ENCODE data around the gene ATP6V0D1.

Gene ATP6V0D1

DNA sequence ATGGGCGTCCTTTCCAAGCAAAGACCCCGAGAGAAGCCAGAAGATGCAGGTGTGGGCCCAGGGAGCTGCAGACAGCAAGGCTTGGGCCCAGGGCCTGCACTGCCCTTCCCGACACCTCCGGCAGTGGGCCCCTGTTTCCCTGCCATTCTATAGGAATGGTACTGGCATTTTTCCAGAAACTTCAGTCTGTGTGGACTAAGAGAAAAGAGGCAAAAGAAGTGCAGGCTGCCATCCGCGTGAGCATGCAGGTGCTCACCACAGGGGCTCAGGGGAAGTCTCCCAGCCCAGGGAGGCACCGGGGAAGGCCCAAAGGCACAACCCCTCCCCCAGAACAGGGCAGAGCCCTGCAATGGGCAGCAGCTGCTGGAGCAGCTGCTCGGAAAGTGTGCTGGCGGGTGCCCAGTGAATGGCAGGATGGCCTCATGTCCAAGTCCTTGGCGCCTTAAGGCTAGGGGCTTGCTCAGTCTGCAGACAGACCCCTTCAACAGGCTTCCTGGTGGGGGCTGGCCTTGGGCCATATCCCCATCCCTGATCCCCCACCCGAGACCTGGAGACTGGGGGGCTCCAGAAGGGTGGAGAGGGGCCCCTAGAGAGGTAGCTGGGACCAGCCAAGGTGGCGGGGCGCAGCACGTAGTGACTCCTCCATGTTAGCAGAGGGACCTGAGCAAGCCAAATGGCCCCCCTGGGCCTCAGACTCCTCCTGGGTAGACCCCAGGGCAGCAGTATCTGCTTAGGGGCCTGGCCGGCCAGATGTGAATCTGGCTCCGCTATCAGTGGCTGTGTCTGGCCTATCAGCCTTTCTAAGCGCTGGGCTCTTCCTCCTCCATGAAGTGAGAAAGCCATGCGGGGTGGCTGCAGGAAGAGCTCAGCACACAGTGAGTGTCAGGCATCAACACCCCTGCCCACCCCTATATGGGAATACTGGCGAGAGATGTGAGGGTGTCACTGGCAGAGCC, 80.9 kb downstream of the ATP6V0D1 start:
- TF ChIP-seq, protein P1, sequence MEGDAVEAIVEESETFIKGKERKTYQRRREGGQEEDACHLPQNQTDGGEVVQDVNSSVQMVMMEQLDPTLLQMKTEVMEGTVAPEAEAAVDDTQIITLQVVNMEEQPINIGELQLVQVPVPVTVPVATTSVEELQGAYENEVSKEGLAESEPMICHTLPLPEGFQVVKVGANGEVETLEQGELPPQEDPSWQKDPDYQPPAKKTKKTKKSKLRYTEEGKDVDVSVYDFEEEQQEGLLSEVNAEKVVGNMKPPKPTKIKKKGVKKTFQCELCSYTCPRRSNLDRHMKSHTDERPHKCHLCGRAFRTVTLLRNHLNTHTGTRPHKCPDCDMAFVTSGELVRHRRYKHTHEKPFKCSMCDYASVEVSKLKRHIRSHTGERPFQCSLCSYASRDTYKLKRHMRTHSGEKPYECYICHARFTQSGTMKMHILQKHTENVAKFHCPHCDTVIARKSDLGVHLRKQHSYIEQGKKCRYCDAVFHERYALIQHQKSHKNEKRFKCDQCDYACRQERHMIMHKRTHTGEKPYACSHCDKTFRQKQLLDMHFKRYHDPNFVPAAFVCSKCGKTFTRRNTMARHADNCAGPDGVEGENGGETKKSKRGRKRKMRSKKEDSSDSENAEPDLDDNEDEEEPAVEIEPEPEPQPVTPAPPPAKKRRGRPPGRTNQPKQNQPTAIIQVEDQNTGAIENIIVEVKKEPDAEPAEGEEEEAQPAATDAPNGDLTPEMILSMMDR (conservative IDR thresholded peaks at IDR 0.05), result no peak
- TF ChIP-seq ZFX (IDR thresholded peaks at IDR 0.05), result no peak
- H3K27ac ChIP-seq, result no peak overlapping the region

DNA sequence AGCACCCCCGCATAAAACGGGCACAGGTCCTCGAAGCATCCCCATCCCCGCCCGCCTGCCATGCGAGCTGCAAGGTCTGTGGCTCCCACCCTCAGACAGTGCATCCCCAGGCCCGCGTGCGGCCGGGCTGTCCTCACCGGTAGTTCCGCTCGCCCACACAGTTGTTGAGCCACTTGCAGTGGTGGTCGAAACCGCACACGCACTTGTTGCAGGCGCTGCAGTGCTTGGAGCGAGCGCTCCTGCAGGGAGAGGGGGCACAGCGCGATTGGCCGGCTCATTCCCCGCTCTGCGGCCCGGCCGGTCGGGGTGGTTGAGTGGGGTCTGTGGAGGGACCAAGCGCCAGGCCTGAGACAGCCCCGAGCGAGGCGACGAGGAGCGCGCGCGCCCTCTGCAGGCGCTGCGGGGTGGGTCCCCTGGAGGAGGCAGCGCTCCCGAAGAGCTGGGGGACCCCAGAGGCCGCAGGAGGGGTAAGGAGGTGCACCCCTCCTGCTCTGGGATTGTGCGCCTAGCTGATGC, 81.7 kb downstream of the ATP6V0D1 start:
- TF ChIP-seq, protein P1 (conservative IDR thresholded peaks at IDR 0.05), result no peak
- TF ChIP-seq ZFX (IDR thresholded peaks at IDR 0.05), result no peak
- H3K27ac ChIP-seq, result no peak overlapping the region

DNA sequence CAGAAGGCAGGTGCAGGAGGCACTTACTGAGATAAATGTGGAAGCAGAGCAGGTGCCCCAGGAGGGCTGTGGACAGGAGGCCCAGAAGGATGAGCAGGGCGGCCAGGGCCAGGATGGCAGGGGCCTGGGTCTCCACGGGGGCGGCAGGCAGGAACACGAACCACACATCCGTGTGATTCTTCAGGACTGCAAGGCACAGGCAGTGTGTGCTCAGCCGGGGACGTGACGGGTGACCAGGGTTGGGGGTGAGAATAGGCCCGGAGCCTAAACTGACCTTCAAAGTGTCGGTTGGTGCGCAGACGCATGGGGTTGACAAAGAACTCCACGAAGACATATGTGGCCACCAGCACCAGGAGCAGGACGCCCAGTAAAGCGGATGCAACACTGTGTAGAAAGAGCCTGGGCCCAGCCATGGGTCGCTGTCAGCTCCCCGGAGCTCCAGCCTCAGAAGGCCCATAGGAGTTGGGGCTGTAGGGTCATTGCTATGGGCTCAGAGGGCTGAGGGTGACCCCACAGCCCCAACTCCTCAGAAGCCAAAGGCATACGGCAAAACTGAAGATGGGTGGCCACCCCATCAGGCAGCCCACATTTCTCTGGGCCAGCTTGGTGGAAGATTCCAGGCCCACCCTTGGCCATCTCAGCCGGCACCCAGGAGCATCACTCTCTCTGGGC, 82.3 kb downstream of the ATP6V0D1 start:
- TF ChIP-seq, protein P1 (conservative IDR thresholded peaks at IDR 0.05), result no peak
- no peak for TF ChIP-seq ZFX (IDR thresholded peaks at IDR 0.05)
- H3K27ac ChIP-seq, result no peak overlapping the region

DNA sequence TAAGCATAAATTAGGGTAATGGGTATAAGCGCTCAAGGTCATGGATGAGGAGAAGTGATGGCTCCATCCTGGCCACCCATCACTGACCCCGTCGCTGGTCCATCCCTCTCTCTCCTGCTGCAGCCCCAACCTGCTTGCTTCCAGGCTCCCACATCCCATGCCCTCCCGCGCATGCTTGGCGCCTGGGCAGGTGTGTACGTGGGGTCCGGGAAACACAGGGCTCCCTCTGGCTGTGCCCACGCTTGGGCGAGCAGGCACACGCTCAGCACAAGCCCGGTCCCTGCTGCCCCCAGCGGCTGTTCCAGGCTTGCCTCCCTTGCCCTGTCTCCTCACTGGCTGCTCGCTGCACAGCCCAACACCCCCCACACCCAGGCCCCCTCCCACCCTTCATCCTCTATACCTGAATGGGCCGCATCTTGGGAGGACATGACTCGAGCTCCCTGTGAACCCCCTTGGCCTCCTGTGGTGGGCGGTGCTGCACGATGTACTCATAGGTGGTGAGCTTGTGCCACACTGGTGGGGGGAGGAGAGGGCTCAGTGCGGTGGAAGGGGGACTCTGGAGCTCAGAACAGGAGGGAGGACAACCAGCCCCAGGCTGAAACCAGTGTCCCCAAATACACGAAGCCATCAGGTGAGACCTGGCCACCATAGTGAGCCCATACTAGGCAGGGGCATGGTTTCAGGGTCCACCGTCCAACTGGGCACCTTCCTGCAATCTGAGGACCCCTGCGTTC, 83.0 kb downstream of the ATP6V0D1 start:
- no peak overlapping the region for H3K27ac ChIP-seq
- TF ChIP-seq, protein P1 (conservative IDR thresholded peaks at IDR 0.05), result no peak
- TF ChIP-seq ZFX (IDR thresholded peaks at IDR 0.05), result no peak

DNA sequence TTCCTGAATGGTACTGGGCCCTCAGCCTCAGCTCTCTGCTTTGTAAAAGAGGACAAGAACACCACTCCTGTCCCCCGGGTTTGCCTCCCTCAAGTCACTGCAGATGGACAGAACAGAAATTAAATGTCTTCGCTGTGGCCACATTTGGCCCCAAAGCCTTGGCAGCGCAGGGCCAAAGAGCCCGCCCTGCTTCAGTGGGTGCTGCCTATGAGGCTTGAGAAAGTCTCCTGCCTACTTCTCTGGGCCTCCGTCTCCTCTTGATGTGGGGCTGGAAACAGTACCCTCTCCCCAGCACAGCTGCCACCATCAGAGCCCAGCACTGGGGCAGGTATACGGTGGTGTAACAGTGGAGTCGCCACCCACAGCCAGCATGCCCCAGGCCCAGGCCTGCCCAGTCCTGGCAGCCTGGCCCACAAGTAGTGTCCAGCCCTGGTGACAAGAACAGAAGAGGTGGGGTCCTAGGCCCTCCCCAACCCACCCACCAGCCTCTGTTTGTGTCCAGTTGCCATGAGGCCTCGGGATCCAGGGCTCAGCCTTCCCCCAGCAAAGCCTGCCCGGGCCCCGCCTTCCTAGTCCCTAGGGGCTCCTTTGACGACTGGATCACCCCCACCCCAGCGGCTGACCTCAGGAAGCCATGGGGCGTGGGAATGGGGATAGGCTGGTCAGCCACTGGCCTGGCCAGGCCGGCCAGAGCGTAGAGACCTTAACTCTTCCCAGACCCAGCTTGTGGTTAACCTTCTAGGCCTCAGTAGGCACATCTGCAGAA, 83.7 kb downstream of the ATP6V0D1 start:
- TF ChIP-seq, protein P1 (conservative IDR thresholded peaks at IDR 0.05), result no peak
- no peak for TF ChIP-seq ZFX (IDR thresholded peaks at IDR 0.05)

DNA sequence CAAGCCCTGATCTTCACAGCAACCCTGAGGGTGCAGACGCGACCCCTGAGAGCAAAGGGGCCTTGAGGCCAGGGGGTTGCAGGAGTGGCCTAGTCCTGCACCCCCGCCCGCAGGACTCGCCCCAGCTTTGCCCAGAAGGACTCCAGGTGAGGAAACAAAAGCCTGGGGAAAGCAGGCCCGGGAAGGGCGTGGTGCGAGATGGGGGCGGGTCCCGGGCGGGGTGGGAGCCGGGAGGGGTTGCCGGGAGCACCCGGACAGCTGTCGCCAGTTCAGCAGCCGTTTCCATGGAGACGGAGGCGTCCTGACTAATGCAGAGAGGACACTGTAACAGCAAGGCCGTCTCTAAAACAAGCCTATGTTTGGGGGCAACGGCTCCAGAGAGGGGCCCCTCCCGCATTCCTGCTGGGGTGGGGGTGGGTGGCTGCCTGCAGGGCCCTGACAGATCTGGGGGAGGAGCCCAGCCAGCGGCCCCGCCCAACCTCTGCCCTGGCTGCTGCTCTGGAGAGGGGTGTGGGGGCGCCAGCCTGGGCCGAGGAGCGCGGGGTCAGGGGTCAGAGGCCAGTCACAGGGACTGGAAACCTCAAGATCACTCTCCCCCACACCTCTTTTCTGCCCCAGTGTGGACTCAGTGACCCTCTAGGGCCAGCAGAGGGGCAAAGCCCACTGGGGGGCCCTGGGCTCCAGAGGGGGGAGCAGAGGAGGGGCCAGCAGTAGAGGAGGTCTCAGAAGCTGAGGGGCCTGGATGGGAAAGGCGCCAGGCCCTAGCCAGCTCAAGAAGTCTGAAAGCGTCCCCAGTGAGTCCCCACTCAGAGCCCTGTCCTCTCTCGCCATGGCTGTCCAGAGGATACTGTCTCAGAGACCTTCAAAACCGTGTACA, 84.6 kb downstream of the ATP6V0D1 start:
- no peak for TF ChIP-seq ZFX (IDR thresholded peaks at IDR 0.05)
- TF ChIP-seq, protein P1 (conservative IDR thresholded peaks at IDR 0.05), result no peak
- H3K27ac ChIP-seq, result no peak overlapping the region

More for the DNA sequence above, 83.7 kb downstream of the ATP6V0D1 start:
- no peak overlapping the region for H3K27ac ChIP-seq
